ENCODE results near the gene DENND4B.

Gene DENND4B

DNA sequence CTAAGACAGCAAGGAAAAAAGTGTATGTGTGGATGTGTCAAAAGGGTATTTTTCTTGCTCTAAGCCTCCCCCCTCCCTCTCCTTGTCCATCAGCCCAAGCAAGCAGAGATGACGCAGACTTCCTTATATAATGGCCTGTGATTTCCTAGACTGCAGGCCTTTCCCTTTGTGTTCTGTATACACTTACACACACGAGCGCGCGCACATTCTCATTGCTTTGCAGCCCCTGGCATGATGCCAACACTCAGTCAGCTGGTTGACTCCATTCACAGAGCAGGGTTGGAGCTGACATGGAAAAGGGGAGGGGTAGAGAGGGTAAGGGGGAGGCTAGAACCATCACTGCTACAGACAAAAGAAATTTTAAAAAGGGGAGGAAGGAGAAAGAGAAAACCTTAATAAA lies 65.6 kb downstream of the DENND4B start:
- DNase-seq, result peak; percentile 19

DNA sequence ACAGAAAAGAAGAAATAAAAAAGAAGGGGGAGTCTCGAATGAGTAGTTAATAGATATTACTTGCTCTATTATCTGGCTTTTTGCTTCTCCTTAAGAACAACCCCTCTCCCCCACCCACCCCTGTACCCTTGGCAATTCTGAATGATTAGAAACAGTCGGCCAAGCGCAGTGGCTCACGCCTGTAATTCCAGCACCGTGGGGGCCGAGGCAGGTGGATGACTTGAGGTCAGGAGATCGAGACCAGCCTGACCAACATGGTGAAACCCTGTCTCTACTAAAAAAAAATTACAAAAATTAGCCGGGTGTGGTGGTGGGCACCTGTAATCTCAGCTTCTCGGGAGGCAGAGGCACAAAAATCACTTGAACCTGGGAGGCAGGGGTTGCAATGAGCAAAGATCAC lies 66.5 kb downstream of the DENND4B start:
- no peak for DNase-seq

All from CD4-positive, alpha-beta T cell treated with Interleukin-10 for 1 hour (primary cell).